Neuronal stem cell (in vitro differentiated cells): Measurements from ENCODE around the gene ZBED3.

ENCODE experiments used
- DNase-seq: peaks from one replicate; pipeline ENCODE4 v3.0.0-alpha.2; 2013; ENCODE audit warnings: low spot score
- H2AFZ ChIP-seq: one replicate; pipeline ENCODE4 v1.6.1; 2013; ENCODE audit warnings: mild to moderate bottlenecking, low read length, inconsistent platforms
- H2AK5ac ChIP-seq: 2 replicates; pipeline ENCODE4 v1.6.1; 2013; ENCODE audit warnings: low read depth, mild to moderate bottlenecking, inconsistent platforms, low read length, moderate library complexity, mixed read lengths
- H2BK120ac ChIP-seq: 2 replicates; pipeline ENCODE4 v1.6.1; 2013; ENCODE audit warnings: low read depth, mild to moderate bottlenecking, inconsistent platforms, low read length, moderate library complexity, mixed read lengths
- H2BK12ac ChIP-seq: one replicate; pipeline ENCODE4 v1.6.1; 2013; ENCODE audit warnings: low read length, inconsistent platforms
- H2BK15ac ChIP-seq: 2 replicates; pipeline ENCODE4 v1.6.1; 2013; ENCODE audit warnings: mild to moderate bottlenecking, low read length, inconsistent platforms, mixed read lengths
- H2BK5ac ChIP-seq: one replicate; pipeline ENCODE4 v1.6.1; 2013; ENCODE audit warnings: inconsistent platforms, mild to moderate bottlenecking, low read length, moderate library complexity
- H3K14ac ChIP-seq: one replicate; pipeline ENCODE4 v1.6.1; 2013; ENCODE audit warnings: low read length, inconsistent platforms
- H3K18ac ChIP-seq: 2 replicates; pipeline ENCODE4 v1.6.1; 2013; ENCODE audit warnings: low read length, inconsistent platforms
- H3K23ac ChIP-seq: 2 replicates; pipeline ENCODE4 v1.6.1; 2013; ENCODE audit warnings: low read depth, mild to moderate bottlenecking, mixed read lengths, low read length, inconsistent platforms; ENCODE audit not compliant: poor library complexity
- H3K27ac ChIP-seq: replicated peaks from 3 replicates; pipeline ENCODE4 v1.5.1; 2013; ENCODE audit warnings: low read length, inconsistent platforms
- H3K27me3 ChIP-seq, 3 experiments: 2 replicates each; pipeline ENCODE4 v1.6.1; 2013; ENCODE audit warnings: low read length in 3 of 3, mild to moderate bottlenecking in 2 of 3, inconsistent platforms in 1 of 3, low read depth in 1 of 3, mixed read lengths in 1 of 3, moderate library complexity in 1 of 3; ENCODE audit not compliant: control insufficient read depth in 3 of 3, insufficient read depth in 3 of 3
- H3K36me3 ChIP-seq, 2 donors: replicated peaks in 1 of 2; 2 replicates each; pipeline ENCODE4 v1.6.1; 2013; ENCODE audit warnings: low read length in 2 of 2; ENCODE audit not compliant: control insufficient read depth in 2 of 2, insufficient read depth in 2 of 2
- H3K4ac ChIP-seq: 2 replicates; pipeline ENCODE4 v1.6.1; 2013; ENCODE audit warnings: inconsistent platforms, mild to moderate bottlenecking, low read length, moderate library complexity
- H3K4me1 ChIP-seq, 2 donors: 1 replicate in 1 of 2; 2 replicates in 1 of 2; pipeline ENCODE4 v1.6.1; 2013; ENCODE audit warnings: low read length in 2 of 2, low read depth in 1 of 2; ENCODE audit not compliant: control insufficient read depth in 2 of 2, insufficient read depth in 1 of 2
- H3K4me2 ChIP-seq: one replicate; pipeline ENCODE4 v1.6.1; 2013; ENCODE audit warnings: mild to moderate bottlenecking, low read length, inconsistent platforms; ENCODE audit not compliant: insufficient read depth, poor library complexity, severe bottlenecking
- H3K4me3 ChIP-seq, 2 donors: 2 replicates each; pipeline ENCODE4 v1.5.1; 2013; ENCODE audit warnings: low read length in 2 of 2, mild to moderate bottlenecking in 2 of 2, inconsistent platforms in 1 of 2, moderate library complexity in 1 of 2
- H3K79me1 ChIP-seq: one replicate; pipeline ENCODE4 v1.6.1; 2013; ENCODE audit warnings: low read depth, mild to moderate bottlenecking, inconsistent platforms, low read length, moderate library complexity
- H3K9ac ChIP-seq: one replicate; pipeline ENCODE4 v1.6.1; 2013; ENCODE audit warnings: mild to moderate bottlenecking, low read depth, low read length, inconsistent platforms; ENCODE audit not compliant: poor library complexity
- H3K9me3 ChIP-seq, 2 donors: replicated peaks in 1 of 2; 2 replicates each; pipeline versions ENCODE3 to v1.6.1; 2013; ENCODE audit warnings: low read length in 2 of 2, mild to moderate bottlenecking in 2 of 2, inconsistent platforms in 1 of 2, low read depth in 1 of 2, mixed read lengths in 1 of 2, moderate library complexity in 1 of 2; ENCODE audit not compliant: control insufficient read depth in 2 of 2, insufficient read depth in 1 of 2
- H4K8ac ChIP-seq: one replicate; pipeline ENCODE4 v1.6.1; 2013; ENCODE audit warnings: low read depth, mild to moderate bottlenecking, inconsistent platforms, low read length, moderate library complexity
- H4K91ac ChIP-seq: one replicate; pipeline ENCODE4 v1.6.1; 2013; ENCODE audit warnings: low read length, low read depth, mild to moderate bottlenecking, inconsistent platforms; ENCODE audit not compliant: poor library complexity
- WGBS, 2 donors: extraction: QIAGEN DNeasy Blood & Tissue Kit; methylation state at CpG; one replicate each; pipeline ENCODE4 v1.1.7; 2013; ENCODE audit warnings: missing lambda C conversion rate in 2 of 2, mixed read lengths in 1 of 2; ENCODE audit not compliant: insufficient read length in 2 of 2, insufficient replicate concordance in 1 of 2; ENCODE audit errors: extremely low coverage in 2 of 2; 5-methylcytosine and 5-hydroxymethylcytosine counted together

The ZBED3 gene

DNA sequence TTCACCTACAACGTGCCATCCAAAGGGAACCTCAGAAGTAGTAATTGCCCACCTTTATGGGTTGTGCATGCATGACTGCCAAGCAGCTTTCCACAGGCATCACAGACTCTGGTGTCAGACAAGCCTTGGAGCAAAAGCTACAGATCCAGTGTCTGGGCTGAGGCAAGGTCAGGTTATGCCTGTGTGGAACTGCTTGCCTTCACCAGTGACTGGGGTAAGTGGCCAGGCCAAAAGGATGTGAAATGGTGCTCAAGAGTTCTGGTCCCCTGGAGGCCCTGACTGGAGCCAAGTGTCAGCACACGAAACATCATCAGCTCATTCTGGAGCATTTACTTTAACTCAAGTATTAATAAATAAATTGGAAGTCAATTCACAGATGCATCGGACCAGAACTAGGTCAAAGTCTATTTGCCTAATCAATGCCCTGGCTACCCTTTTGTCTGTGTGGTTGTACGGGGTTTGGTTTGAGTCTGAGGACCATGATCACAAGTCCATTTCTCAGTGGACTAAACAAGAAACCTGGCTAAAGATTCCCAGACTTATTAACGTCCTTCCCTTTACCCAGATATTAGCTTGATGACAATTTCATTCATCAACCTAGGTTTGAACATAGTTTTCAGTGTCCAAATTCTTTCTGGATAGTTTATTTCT, 41.5 kb upstream of the ZBED3 start:
- H3K4me1 ChIP-seq = no peaks in the 10 kb centered on the region
- H4K8ac ChIP-seq = no peak overlapping the region
- H3K27ac ChIP-seq = no peak overlapping the region
- H3K4me2 ChIP-seq = no peak overlapping the region
- no peak overlapping the region for H3K9ac ChIP-seq
- no peak overlapping the region for H3K23ac ChIP-seq
- H3K14ac ChIP-seq = no peak overlapping the region
- no peak overlapping the region for H2AFZ ChIP-seq
- H2BK120ac ChIP-seq = no peak overlapping the region
- WGBS, 2 donors = no CpG with 5 or more reads among the region's 5 CpGs
- no peaks in the 10 kb centered on the region for H3K9me3 ChIP-seq
- H3K4ac ChIP-seq = no peak overlapping the region
- no peak overlapping the region for H4K91ac ChIP-seq
- H2BK5ac ChIP-seq = no peak overlapping the region
- H3K27me3 ChIP-seq = no peaks in the 10 kb centered on the region
- no peak overlapping the region for H2BK12ac ChIP-seq
- no peaks in the 10 kb centered on the region for H3K36me3 ChIP-seq
- no peak overlapping the region for H2BK15ac ChIP-seq
- DNase-seq = no peak
- no peaks in the 10 kb centered on the region for H3K79me1 ChIP-seq
- H3K4me3 ChIP-seq = peak overlapping the region in 1 of 2 donors; percentile 17
- no peak overlapping the region for H2AK5ac ChIP-seq
- no peak overlapping the region for H3K18ac ChIP-seq

DNA sequence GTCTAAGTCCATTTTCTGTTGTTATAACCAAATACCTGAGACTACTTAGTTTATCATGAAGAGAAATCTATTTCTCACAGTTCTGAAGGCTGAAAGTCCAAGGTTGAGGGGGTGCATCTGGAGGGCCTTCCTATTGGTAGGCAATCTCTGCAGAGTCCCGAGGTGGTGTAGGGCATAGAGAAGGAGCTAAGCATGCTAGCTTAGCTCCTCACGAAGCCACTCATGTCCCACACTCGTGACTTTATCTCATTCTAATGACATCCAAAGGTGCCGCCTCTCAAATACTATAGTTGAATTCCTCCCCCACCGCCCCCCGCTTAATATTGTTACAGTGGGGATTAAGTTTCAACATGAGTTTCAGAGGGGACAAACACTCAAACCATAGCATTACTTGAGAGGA, 36.0 kb upstream of the ZBED3 start:
- Histone ChIP-seq H3K36me3 (peaks cover 2 to 7% of the 10 kb centered on the region in 2 donors), H2BK15ac (no peak overlapping the region), H3K23ac (no peak overlapping the region), H3K4me3 (no peak overlapping the region), H3K9ac (no peak overlapping the region), H3K27ac (no peak overlapping the region), H3K27me3 (no peaks in the 10 kb centered on the region), H2BK120ac (no peak overlapping the region), H3K14ac (no peak overlapping the region), H3K18ac (no peak overlapping the region), H2BK5ac (no peak overlapping the region), H2BK12ac (no peak overlapping the region), H4K8ac (no peak overlapping the region), H2AK5ac (no peak overlapping the region), H3K4ac (no peak overlapping the region), H3K4me2 (no peak overlapping the region), H3K9me3 (no peaks in the 10 kb centered on the region), H3K79me1 (no peaks in the 10 kb centered on the region), H4K91ac (no peak overlapping the region), H3K4me1 (no peaks in the 10 kb centered on the region), H2AFZ (no peak overlapping the region)
- WGBS, 2 donors = no CpG with 5 or more reads among the region's 6 CpGs
- DNase-seq = no peak

DNA sequence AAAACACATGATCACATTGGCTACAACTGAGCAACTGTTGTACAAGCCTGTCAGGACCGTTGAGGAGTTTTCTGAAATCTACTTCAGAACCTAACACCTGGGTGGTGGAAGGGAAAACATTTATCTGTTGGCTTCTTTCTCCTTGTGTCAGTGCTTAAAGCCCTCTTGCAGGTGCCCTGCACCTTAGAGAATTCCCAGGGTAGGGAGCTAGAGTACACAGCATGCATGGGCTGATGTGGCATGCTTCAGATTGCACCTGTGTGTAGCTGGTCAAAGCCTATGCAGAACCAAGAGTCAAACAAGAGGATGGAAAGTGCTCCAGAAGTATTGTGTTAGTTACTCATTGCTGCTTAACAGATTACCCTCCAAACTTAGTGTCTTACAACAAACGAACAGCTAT, 33.6 kb upstream of the ZBED3 start:
- no peak overlapping the region for H2BK5ac ChIP-seq
- H3K79me1 ChIP-seq = no peaks in the 10 kb centered on the region
- H2BK12ac ChIP-seq = no peak overlapping the region
- no peak overlapping the region for H3K27ac ChIP-seq
- no peak overlapping the region for H2AFZ ChIP-seq
- no peak overlapping the region for H3K4me2 ChIP-seq
- WGBS, 2 donors = no CpG with 5 or more reads among the region's 2 CpGs
- H3K23ac ChIP-seq = no peak overlapping the region
- no peaks in the 10 kb centered on the region for H3K9me3 ChIP-seq
- H2BK120ac ChIP-seq = no peak overlapping the region
- no peak overlapping the region for H4K8ac ChIP-seq
- H3K27me3 ChIP-seq = no peaks in the 10 kb centered on the region
- no peaks in the 10 kb centered on the region for H3K4me1 ChIP-seq
- no peak overlapping the region for H3K4ac ChIP-seq
- H2AK5ac ChIP-seq = no peak overlapping the region
- H3K36me3 ChIP-seq = peaks cover 2 to 7% of the 10 kb centered on the region in 2 donors
- H2BK15ac ChIP-seq = no peak overlapping the region
- no peak overlapping the region for H4K91ac ChIP-seq
- H3K4me3 ChIP-seq = no peak overlapping the region
- DNase-seq = no peak
- H3K18ac ChIP-seq = no peak overlapping the region
- H3K9ac ChIP-seq = no peak overlapping the region
- no peak overlapping the region for H3K14ac ChIP-seq

DNA sequence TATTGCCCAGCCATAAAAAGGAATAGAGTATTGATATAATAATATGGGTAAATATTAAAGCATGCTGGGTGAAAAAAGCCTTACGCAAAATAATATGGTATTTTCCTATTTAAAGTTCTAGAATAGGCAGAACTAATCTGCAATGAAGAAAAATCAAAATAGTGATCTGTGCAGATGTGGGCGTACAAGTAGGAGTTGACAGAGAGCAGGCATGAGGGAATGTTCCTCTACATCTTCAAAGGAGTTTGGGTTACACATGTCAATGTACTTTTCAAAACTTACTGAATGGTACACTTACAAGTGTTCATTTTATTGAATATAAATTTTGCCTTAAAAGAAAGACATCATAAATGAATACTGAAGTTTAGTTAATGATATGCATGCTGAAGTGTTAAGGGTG, 33.0 kb upstream of the ZBED3 start:
- no peak overlapping the region for H2BK5ac ChIP-seq
- no peak overlapping the region for H3K23ac ChIP-seq
- H4K91ac ChIP-seq = no peak overlapping the region
- H3K4me1 ChIP-seq = no peaks in the 10 kb centered on the region
- H2BK120ac ChIP-seq = no peak overlapping the region
- no peak overlapping the region for H3K14ac ChIP-seq
- no peak overlapping the region for H3K18ac ChIP-seq
- H3K4me3 ChIP-seq = no peak overlapping the region
- no peak overlapping the region for H2BK15ac ChIP-seq
- peaks cover 2 to 7% of the 10 kb centered on the region in 2 donors for H3K36me3 ChIP-seq
- no peak for DNase-seq
- no peaks in the 10 kb centered on the region for H3K9me3 ChIP-seq
- no CpG with 5 or more reads among the region's 2 CpGs for whole genome bisulfite sequencing, 2 donors
- no peak overlapping the region for H2BK12ac ChIP-seq
- no peak overlapping the region for H2AFZ ChIP-seq
- no peaks in the 10 kb centered on the region for H3K27me3 ChIP-seq
- no peak overlapping the region for H4K8ac ChIP-seq
- H3K4ac ChIP-seq = no peak overlapping the region
- no peak overlapping the region for H3K4me2 ChIP-seq
- H3K9ac ChIP-seq = no peak overlapping the region
- H2AK5ac ChIP-seq = no peak overlapping the region
- H3K27ac ChIP-seq = no peak overlapping the region
- no peaks in the 10 kb centered on the region for H3K79me1 ChIP-seq
